SKM-1 treated with dmso at 0.1 percent for 144 hours (cell line): ENCODE results near the gene ZNF8.
"Not testable (repeated sequence)": the region's sequence is repeated elsewhere in the genome, so short reads cannot be mapped to it uniquely, and the experiment has no call there.

Experiments used
- DNase-seq: peaks from one replicate; lab custom pipeline; 2025; ENCODE audit not compliant: unreplicated experiment; lab: John Stamatoyannopoulos, UW

The ZNF8 gene

DNA sequence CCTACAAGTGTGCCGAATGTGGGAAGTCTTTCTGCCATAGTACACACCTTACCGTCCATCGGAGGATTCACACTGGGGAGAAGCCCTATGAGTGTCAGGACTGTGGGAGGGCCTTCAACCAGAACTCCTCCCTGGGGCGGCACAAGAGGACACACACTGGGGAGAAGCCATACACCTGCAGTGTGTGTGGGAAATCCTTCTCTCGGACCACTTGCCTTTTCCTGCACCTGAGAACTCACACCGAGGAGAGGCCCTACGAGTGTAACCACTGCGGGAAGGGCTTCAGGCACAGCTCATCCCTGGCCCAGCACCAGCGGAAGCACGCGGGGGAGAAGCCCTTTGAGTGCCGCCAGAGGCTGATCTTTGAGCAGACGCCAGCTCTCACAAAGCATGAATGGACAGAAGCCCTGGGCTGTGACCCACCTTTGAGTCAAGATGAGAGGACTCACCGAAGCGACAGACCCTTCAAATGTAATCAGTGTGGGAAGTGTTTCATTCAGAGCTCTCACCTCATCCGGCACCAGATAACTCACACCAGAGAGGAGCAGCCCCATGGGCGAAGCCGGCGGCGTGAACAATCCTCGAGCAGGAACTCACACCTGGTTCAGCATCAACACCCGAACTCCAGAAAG lies 16.1 kb downstream of the ZNF8 start:
- DNase-seq = no peak

DNA sequence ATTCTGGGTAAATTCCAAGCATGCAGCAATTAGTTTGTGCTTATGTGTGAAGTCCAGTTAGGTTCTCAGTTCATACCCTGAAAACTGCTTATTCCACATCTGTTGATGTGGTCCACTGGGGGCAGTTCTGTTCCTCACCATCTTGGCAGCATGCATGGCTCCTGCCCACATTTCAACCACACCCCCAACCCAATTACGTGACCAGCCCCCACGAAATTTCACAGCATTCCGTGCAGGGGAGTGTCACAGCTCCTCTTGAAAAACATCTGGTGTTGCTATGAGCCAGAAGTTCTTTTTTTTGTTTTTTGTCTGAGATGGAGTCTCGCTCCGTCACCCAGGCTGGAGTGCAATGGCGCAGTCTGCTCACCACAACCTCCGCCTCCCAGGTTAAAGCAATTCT lies 17.3 kb downstream of the ZNF8 start:
- DNase-seq = no peak

DNA sequence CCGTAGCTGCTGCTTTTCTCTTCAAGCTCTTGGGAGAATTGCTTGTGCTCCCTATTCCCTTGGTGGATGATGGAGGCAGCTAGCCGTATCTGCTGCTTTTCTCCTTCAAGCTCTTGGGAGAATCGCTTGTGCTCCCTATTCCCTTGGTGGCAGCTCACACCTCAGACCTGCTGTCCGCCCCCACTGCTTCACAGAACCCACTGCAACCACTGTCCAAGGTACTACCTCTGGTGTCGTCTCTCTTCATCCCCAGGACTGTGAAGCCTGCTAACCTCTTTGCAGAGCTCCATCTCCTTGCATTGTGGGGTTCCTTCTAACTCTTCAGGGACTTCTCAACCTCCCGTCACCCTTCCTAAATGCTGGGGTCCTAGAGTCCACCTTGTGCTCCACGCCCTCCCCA lies 21.9 kb downstream of the ZNF8 start:
- no peak for DNase-seq

DNA sequence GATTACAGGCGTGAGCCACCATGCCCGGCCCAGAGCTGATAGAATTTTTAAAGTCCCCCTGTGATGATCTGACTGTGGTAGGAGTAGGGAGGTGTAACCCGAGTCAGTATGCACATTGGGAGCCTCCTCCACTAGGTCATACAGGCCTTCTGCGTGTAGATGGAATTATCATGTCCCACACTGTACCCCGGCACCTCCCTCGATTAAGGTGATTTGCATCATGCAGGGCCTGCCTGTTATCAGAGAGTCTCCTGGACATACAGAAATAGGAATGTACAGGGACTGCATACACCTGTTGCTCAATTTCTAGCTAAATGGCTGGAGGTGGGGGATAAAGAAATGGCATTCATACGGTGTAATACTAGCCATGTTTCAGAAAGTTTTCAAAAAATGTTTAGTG lies 25.5 kb downstream of the ZNF8 start:
- no peak for DNase-seq

DNA sequence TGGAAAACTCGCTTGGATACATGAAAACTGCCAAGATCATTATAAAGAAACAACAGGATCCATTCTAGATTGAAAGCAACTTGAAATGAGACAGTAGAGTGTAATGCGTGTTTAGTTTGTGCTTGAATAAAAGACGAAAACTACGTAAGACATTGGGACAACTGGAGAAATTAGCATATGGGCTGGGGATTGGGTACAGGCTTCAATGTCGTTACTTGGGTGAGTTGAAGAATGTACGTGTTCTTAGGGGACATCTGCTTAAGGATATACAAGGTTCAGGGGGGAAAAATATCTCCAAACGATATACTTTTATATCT lies 26.0 kb downstream of the ZNF8 start:
- no peak for DNase-seq

DNA sequence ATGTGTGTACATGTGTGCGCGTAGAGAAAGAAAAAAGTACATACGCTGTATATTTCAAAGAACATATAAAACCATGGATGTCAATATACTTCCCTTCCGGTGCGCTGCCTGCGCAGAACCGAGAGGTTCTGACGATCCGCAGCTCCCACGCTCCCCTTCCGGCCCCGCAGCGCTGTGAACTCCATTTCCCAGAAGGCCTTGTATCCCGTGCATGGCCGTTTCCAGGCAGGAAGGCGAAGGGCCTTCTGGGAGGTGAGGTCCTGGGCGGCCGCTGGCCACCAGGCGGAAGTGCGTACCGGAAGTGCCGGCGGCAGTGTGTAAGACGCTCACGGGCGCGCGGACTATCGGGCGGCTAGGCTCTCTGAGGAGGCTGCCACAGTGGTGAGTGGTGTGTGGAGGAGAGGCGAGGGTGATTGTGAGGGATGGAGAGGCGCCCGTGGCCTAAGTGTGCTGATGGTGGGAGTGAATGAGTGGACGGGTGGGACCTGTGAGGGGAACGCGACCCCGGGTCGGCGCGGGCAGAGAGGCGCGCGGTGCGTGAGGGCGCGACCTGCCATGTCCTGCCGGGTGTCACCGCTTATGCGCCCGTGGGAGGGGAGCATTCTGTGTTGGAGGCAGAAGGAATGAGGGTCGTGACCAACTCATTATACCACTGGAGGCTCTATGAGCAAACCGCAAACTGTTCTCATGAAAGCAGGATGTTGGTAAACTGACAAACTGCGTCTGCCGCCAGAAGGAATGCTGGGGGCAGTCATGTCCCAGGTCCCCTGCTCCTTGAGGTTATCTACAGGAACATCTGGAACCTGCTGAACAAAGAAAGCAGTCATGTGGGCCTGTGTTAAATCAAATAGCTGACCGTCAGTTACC lies 26.5 kb downstream of the ZNF8 start, which contains the start of gene ERVK3-1:
Gene ERVK3-1, plus strand, starts transcription at position 313 of the 867 bp plus-strand sequence. CDS start 6,792 bp downstream, outside the sequence.
- peak; percentile 87 for DNase-seq

DNA sequence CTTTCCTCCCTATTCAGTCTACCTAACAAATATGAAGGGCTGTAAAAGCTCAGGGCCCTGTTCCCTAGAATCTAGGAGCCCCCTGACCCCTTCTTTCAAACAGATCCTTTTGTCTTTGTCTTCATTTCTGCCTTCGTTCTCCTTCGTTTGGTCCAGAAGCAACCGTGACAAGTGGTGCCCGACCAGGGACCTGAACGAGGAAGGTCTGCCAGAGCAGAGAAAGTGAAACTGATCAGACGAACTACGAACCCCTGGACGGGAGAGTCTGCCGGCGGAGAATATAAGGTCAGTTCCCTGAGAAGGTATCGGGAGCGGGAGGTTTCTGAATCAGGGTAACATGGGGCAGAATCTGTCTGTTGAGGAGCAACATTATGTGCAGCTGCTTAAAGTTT lies 27.2 kb downstream of the ZNF8 start:
- DNase-seq = no peak

DNA sequence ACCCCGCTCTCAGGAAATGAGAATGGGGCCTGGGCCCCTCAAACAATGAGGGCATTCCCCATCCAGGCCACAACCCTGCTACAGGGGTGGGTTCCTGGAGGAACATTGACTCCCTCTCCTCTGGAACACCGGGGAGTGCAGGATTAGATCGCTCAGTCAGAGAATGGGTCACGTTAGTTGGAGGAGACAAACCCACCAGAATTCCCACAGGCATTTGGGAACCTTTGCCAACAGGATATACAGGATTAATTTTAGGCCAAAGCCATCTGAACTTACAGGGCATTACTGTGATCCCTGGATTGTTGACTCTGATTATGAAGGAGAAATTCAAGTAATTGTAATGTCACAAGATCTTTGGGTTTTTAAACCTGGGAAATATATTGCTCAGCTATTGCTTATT lies 29.0 kb downstream of the ZNF8 start:
- no peak for DNase-seq

DNA sequence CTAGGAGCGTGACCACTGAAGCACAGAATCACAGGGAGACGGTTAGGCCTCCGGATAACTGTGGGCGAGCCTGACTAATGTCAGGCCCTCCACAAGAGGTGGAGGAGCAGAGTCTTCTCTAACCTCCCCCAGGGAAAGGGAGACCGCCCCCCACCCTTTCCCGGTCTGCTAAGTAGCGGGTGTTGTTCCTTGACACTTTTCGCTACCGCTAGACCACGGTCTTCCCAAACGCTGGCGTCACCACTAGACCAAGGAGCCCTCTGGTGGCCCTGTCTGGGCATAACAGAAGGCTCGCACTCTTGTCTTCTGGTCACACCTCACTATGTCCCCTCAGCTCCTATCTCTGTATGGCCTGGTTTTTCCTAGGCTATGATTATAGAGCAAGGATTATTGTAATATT lies 31.9 kb downstream of the ZNF8 start:
- DNase-seq = not testable (repeated sequence)

DNA sequence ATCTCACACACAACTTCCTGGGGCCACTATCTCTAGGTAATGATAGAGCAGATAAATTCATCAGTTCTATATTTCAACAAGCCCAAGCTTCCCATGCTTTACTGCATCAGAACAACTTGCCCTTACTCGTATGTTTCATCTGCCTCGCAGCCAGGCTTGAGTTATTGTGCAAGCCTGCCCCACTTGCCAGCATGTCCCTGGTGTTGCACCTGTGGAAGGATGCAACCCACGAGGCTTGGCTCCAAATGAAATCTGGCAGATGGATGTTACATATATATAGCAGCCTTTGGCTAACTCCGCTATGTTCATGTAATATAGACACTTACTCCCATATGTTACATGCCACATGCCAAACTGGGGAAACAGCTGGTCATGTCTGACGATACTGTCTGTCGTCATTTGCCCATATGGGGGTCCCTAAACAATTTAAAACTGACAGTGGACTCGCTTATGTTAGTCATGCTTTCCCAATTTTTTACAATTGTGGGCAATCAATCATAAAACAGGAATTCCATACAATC lies 32.6 kb downstream of the ZNF8 start:
- DNase-seq = no peak

DNA sequence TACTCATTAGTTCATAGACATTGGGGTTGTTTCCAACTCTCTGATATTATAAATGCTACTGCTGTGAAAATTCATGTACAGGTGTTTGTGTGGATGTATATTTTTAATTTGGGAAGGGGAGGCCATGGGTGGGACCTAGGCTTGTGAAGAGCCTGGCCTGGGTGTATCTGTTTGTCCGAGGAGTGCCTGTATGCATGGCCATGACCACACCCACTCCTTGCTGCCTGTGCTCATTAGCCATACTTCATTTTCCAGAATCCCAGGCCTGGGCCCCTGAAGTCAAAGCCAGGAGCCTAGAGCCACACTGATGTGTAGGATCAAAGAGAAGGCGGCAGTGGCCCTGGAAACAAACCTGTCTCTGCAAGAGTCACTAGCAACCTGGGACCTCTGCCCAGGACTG lies 36.8 kb downstream of the ZNF8 start:
- DNase-seq = no peak

DNA sequence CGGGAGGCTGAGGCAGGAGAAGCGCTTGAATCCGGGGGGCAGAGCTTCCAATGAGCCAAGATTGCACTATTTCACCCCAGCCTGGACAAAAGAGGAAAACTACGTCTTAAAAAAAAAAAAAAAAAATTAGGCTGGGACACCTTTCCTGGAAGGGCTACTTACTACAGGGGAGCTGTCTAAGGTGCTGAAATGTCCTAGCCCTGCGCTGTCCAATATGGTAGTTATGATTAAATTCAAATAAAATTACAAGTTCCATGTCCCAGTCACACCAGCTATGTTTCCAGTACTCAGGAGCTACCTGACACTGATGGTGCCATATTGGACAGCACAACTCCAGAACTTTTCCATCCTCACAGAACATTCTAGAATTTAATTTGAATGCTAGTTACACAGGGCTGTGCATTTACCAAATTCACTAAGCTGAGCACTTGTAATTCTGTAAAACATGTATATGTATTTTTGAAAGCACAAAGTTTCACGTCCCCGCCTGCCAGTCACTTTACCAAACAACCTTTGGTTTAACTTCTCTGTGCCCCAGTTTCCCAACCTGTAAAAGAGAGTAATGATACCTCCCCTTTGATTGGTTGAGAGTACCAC lies 38.8 kb downstream of the ZNF8 start:
- no peak for DNase-seq

DNA sequence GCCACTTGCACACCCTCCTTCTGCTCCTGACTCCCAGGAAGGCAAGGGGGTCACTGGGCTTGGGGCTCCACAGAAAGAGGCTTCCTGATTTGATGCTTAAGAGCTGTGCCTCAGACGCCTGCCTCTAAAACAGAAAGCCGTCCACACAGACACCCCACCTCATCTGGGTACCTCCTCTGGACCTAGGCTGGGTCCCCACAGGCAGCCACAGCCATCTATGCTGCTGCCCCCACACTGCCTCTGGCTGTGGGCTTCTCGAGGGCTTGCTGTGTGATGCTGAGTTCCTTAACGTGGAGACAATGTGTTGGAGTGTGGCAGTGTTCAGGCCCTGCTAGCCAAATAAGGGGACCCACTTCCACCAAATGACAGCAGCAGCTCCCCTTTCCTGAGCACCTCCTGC lies 39.5 kb downstream of the ZNF8 start:
- DNase-seq = no peak

DNA sequence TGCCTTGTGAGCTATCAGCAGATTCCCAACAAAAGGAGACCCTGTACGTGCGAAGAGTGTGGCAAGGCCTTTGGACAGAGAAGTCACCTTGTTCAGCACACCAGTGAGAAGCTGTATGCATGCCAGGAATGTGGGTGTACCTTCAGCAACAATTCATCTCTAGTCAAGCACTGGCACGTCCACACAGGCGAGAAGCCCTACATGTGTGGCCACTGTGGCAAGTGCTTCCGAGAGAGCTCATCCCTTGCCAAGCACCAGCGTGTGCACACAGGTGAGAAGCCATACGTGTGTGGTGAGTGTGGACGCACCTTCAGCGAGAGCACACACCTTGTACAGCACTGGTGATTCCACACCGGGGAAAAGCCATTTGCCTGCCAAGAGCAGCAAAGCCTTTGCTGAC lies 40.5 kb downstream of the ZNF8 start:
- no peak for DNase-seq

DNA sequence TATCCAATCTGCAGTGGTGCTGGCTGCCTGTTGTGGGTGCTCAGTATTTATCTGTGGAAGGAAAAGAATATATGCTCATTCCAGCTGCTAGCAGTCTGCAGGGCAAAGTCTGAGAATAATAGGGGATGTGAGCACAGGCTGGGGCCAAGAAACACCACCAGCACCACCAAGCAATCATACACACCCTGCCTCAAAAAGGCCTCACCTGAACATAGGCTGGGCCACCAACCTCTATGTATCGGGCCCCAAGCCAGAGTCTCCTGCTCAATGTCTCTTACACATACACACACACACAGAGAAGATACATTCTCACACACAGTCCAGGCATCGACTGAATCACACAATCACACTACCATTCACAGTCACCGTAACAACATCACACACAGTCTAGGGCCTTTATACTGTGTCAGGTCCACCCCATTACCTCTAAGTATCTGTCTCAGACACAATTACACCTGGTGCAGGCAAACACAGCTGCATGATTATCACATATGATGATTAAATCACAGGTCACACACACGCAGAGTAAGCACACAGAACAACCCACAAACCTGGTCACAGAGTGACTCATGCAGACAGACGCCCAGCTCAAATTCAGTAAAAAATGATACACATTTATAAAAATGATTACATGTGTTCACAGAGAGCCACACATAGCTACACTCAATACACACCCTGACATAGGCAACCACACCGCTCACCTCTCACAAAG lies 46.7 kb downstream of the ZNF8 start:
- no peak for DNase-seq

DNA sequence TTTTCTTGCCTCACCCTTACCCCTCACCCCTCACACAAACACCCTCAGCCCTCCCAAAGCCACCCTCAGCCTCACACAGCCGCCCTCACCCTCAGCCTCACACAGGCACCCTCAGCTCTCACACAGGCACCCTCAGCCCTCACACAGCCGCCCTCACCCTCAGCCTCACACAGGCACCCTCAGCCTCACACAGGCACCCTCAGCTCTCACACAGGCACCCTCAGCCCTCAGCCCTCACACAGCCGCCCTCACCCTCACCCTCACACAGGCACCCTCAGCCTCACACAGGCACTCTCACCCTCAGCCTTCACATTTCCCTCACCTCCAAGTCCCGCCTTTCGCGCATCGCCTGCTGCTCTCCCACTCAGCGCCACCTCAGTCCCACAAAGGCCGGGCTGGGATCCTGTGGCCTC lies 47.8 kb downstream of the ZNF8 start:
- no peak for DNase-seq

DNA sequence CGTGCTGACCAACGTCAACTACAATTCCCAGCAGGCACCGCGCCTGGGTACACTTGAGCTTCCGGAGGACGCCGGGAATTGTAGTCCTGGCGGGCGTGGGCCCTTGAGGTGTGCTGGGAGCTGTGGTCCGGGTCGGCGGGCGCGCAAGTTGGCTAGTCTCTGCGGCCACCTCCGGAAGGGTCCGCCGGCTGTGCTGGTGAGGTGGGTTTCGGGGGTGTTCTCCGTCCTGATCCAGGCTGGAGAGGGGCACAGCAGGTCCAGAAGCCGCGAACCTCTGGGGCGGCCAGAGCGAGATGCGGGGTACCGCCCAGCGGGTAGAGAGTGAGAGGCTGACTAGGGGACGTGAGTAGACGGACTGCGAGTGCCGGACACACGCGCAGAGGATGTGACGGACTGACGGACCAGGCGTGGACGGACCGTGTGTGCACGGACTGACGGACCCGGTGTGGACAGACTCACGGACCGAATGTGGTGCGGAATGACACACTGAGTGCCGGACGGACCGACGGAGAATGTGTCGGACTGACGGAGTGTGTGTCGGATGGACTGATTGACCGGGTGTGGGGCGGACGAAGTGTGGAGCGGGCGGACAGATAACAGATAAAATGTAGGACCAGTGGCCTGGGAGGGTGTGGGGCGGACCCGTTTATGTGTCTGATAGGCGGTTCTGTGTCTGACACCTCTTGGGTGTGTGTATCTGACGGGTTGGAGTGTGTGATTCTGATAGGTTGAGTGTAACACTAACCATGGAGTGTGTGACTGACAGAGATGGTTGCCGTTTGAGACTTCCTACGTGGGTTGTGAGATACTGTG lies 48.4 kb downstream of the ZNF8 start, which contains the start of gene ZSCAN22:
Gene ZSCAN22, plus strand, starts transcription at position 81 of the 813 bp plus-strand sequence. CDS start 7,809 bp downstream, outside the sequence.
- peak; percentile 77 for DNase-seq

DNA sequence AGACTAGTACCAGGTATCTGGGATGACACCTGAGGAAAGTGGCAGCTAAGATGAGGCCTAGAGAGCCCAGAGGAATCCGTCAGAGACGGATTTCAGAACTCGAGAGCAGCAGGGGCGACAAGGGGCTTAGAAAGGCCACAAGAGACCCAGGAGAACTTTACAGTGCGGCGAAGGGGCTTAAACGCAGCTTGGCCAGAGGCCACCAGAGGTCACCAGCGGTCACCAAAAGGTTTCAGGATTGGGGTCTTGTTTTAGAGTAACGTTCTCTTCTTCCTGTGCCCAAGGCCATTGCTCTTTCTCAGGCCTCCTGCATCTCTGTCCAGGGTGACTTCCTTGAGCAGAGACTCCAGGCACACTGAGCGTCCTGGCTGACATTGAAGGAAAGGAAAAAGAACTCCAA lies 50.2 kb downstream of the ZNF8 start:
- DNase-seq = no peak

DNA sequence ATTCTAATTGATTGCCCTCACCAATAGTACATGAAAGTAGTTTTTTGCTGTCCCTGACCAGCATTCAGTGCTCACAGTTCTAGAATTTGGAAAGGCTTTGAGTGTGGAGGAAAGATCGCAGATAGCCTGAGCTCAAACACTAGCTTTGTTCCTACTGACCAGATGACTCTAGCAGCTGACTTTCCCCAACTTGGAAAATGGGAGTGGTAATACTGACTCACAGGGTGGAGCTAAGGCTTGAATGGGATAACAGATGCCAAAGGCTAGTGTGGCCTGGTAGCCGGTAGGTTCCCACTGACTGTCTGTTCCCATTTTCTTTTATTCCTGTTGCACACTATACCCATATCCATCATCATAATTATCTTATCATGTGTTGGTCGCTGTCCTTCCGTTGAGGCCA lies 51.7 kb downstream of the ZNF8 start:
- DNase-seq = no peak

DNA sequence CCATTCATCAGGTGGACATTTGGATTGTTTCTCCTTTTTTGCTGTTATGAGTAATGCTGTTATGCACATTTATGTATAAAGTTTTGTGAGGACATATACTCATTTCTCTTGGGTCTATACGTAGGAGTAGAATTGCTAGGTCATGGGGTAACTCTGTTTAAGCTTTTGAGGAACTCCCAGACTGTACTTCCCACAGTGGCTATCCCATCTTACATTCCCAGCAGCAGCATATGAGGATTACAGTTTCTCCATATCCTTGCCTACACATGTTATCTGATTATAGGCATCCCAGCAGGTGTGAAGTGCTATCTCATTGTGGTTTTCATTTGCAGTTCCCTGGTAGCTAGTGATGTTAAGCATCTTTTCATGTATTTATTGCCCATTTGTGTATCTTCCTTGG lies 53.9 kb downstream of the ZNF8 start:
- no peak for DNase-seq
